HG03457 (cell line): ENCODE measurements around the gene PER3.

ENCODE experiments used
- ATAC-seq: cut with Tn5 transposase; IDR thresholded peaks from one replicate; pipeline ENCODE4 v1.9.1; 2021; ENCODE audit warnings: moderate number of reproducible peaks; ENCODE audit not compliant: unreplicated experiment

PER3 gene

GRCh38 chr1:7869136-7869920, 85.2 kb downstream of the PER3 start:
- no peak for ATAC-seq

DNA sequence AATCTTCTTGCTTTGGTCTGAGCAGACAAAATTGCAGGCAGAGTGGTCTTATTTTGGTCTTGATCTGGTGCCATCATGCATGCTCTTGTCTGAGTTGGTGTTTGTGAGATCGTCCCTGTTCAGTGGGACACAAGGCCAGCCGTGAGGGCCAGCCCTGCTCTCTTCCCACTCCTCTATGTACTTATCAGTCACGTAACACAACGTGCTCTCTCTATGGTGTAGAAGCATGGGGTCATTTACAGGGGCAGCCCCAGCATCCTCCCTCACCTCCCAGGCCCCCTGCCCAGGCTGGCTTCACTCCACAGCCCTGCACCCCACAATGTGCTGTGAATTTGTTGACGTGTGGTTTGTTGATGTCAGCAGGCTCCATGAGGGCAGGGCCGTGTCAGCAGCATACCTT, 87.0 kb downstream of the PER3 start:
- no peak for ATAC-seq

DNA sequence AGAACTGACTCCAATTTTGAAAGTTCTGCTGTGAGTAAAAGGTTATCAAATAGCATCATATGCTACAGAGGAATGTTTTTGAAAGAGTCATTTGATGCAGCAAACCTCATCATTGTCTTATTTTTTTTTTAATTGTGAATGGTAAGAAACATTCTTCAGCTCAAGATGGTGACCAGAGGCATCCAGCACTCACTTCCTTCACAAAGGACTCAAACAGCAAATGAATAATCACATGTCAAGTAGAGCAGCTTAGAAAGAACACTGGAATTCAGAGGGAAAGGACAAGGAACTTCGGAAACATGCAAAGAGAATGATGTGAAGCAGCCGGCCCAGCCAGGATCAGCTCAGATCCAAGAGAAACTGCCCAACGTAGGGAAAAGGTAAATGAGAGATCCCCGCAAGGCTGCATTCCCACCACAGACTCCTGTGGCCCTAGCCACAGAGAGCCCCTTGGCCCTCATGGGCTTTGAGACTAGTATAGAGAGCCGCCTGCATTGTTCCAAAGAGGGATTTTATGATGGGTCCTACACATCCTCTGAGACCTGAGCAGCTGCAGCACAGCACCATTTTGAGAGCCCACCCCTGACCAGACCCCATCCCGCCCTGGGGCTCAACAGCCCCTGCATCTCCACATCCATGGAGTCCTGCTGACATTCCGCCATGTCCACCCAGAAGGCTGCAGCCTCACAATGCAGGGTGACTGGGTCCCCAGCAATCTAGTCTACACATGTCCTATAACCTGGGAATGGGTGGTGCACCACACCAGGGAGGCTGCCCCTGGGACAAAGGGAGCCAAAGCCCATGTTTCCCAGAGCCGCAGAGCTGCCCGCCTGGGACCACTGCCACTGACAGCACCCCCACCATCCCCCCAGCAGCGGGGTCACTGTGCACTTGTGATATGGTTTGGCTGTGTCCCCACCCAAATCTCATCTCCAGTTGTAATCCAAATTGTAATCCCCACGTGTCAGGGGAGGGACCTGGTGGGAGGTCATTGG, 90.0 kb downstream of the PER3 start:
- ATAC-seq, result no peak

GRCh38 chr1:7878027-7878426, 93.9 kb downstream of the PER3 start:
- no peak for ATAC-seq

- no peak for ATAC-seq
Observed at GRCh38 chr1:7879228-7879627, 95.1 kb downstream of the PER3 start.

DNA sequence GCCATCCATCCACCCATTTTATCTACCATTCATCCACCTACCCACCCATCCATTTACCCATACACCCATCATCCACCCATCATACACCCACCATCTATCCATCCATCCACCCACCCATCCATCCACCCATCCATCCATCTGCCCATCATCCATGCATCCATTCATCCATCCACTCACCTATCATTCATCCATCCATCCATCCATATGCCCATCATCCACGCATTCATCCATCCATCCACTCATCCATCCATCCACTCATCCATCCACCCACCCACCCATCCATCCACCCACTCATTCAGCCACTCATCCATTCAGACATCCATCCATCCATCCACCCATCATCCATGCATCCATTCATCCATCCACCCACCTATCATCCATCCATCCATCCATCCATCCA, 100.7 kb downstream of the PER3 start:
- ATAC-seq, result no peak

DNA sequence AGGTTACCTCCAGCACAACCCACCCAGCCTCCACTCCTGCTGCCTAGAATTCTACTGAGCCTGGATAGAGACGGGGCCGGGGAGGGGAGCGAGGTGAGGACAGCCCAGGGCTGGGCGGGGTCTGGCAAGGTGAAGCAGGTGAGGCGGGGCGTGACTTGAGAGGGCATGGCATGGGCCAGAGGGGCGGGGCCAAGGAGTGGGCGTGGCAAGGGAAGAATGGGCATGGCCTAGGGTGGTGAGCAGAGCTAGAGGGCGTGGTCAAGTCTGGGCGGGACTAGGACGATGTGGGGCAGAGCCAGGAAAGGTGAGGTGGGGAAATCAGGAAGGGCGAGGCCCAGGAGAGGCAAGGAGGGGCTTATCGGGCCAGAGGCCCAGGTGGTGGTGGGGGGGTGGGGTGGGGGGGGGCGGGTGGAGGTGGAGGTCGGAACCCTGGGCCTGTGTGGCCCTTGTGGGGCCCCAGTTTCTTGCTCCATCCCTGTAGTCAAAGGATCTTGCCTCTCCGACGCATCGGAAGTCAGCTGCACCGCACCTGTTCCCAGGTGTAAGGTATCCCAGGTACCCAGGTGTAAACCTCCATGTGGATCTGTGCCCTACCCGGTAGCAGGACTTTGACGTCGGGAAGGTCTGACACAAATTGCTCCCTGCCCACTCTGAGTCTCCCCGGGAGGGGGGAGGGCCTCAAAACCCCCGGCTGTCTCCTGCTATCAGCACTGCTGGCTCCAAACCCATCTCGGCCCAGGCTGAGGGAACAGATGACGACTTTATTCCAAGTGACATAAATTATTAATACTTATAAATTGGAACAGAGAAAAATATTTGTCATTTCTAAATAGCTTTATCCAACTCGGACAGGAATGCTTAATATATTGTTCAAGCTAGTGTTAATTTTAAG, 101.7 kb downstream of the PER3 start:
- no peak for ATAC-seq

DNA sequence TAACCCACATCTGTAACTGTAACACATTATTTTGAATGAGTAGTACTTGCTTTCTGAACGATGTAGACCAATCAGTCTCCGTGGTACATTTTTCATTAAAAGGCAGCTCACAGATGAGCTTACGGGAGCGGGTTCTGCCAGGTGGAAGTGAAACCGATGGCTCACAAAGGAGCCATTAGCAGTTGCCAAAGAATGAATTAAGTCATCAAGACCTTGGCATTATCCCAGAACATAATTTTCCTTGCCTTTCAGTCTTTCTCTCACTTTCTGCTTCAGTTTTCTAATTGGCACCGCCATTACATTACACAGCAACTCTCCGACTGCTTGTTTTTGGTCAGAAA, 102.3 kb downstream of the PER3 start:
- ATAC-seq, result no peak

GRCh38 chr1:7888248-7889081, 104.4 kb downstream of the PER3 start:
- ATAC-seq, result no peak

GRCh38 chr1:7890853-7891252, 106.8 kb downstream of the PER3 start:
- no peak for ATAC-seq

GRCh38 chr1:7891804-7892203, 107.7 kb downstream of the PER3 start:
- no peak for ATAC-seq

DNA sequence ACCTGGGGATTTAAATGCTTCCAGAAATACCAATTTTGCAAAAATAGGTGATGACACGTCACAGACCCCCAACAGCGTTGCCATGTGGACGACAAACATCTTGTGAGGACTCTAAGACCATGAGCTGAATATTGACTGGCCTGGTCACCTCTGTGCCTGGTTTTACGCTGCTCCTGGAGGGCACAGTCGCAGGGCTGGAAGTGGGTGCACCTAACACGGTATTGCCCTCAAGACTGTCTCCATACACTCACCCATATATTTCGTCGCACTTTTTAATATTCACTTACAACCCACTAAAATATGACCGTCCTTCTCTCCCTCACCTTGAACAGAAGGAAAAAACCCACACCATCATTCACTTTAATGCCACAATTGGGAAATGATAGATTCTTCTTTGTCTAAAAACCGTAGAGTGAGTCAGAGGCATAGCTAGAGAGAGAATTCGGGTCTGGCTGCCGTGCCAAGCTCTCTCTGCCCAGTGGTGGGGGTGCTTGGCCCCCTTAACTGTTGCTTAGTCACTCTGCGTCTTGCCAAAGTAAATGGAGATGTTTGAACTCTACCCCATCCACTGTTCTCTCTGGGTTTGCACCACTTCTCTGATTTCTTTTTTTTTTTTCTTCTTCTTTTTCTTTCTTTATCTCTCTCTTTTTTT, 109.6 kb downstream of the PER3 start:
- no peak for ATAC-seq
